Activated CD8-positive, alpha-beta memory T cell treated with anti-CD3 and anti-CD28 coated beads for 4 hours (primary cell): ENCODE results near the gene MORC2.

ENCODE experiments used
- DNase-seq, 2 donors: peaks; one replicate each; pipeline ENCODE4 v3.0.0-alpha.2; 2020; ENCODE audit warnings: low read depth in 2 of 2

Gene MORC2

DNA sequence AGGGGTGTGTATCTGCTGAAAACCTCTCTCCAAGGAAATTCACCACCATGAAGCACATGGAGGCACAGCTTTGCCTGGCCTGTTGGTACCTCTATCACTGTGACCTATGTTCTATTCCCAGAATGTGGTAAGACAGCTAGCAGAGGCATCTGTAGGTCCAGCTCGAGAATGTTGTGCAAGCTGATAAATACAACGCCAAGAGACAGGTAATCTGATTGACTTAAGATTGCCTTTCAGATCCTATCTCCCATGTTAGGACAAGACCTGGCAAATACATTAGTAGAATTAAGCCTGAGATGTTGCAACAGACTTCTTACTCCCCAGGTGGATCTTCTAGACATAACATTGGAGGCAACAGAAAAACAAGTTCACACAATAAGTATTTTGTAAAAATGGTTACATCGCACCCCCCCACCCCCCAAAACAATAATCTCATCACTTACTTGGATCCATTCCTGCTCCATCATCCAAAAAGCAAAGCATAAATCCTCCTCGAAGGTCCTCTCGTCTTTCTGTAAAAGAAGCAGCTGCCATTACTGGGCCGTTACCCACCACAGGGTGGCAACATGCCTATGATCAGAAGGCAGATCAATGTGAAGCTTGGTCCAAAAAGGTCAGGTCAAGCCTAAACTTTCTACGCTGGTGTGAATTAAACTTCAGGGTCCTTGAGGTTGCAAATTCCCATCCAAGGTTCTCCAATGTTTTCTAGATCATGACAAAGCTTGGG is 18.5 kb downstream of the MORC2 start:
- no peak for DNase-seq

DNA sequence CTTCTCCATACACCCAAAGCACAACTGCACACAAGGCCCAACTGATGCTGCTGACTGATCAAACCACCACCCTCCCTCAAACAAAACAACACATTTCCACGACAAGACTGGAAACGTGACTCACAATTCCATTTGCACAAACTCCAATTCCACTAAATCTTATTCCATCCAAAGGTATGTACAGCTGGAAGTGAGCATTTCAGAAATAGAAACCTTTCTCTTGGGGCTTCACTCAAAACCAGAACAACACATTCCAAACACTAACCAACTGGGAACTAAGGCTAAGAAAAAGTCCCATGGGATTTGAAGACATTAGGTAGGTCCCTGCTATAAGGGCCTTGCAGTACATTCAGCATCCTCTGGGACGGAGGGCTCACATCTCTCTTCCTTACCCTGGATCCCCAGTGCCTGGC is 19.6 kb downstream of the MORC2 start:
- no peak for DNase-seq

DNA sequence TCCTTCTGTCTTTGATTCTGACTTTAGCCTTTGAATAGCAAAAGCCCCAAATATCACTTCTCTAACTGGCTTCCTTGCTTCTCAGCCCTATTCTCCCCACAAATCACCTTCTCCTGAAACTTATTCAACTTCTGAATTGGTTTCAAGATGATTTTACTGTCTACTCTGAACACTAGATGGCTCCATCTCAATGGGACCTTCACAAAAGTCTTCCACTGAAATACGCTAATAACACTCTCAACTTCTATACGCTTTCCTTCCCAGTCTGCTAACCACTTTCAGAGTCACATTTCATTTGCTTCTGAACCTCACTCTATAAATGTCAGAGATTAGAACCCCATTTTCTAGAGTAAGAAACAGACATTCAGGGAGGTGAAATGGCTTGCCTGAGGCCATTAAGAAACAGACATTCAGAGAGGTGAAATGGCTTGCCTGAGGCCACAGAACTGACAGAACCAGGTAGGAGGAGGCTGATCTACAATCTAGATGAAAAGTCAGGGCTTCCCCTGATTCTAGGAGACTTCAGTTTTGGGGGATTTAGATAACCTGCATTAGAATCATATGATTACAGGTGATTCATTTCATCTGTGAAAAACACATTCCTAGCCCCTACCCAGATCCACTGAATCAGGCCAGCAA is 20.6 kb downstream of the MORC2 start:
- DNase-seq, result no peak

DNA sequence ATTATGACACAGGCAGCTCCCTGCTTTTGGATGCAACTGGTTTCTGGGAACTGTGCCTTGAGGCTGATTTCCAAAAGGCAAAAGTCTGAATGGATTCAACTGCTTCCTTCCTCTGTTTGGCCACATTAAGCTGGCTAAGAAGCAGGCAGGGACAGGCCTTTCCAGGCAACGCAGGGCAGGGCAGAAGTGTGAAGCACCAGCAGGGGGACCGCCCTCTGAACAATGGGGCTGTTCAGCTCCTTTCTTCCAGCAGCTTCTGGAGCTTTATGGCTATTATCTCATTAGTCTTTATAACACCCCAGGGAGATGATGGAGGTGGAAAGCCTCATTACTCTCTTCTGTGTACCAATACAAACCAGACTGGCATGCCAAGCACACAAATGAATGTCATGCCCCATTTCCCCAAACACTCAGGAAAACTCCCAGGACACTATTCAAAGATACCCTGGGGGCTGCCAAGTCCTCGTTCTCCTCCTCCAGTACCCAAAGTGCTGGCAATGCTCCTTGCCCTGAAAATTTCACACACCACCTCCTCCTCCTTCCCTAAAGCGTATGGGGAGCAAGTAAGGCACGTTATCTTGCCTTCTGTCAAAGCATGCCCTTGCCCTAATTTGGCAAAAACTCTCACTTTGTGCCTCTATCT is 21.3 kb downstream of the MORC2 start:
- DNase-seq, result no peak

DNA sequence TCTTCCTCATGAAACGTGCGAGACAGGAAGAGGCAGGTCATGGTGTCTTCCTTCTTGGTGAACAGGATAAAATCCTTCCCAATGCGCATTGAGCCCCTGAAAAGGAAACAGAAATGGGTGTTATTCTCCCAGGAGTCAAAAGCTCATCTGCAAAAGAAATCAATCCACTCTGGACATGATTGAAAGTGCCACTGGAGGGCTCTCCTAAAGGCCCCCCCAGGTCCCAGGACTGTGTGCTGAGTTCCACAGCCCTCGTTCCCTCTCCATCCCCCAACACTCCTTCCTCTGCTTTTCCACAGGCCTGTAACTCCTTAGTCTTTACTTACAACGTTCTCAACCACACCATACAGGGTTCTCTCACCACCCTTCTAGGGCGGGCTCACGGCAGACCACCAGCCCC is 22.2 kb downstream of the MORC2 start:
- DNase-seq, result no peak

DNA sequence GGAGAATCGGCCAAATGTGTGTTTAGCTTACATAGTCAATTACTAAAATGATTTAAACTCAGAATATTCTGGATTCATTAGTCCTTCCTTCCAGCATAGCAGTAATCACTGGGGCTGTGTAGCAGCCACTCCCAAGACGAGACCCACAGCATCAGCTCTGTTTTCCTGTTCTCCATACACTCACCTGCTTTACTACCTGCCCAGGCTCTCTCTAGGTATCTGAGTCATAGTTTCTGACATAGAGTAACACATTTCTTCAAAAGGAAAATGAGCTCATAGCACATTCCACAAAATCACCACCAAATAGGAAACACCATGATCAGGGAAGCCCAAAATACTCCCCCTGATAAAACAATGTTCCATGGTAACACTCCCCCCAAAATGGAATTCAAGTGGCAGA is 22.9 kb downstream of the MORC2 start:
- no peak for DNase-seq

DNA sequence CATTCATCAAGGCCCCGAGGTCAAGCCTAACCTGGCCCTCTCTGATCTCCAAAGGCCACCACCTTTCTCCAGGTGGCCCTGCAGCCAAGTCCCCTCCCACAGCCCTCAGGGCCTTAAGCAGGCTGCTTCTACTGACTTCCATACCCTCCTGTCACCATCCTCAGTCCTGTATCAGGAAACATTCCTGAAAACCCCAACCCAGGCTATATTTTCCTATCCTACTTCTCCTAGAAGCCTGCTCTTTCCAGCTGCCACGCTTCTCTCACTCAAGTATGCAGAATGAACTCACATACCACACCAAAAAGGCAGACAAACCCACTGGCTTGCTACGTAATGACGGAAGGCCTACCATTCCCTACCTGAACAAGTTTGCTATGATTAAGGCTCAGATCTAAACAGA is 23.6 kb downstream of the MORC2 start:
- no peak for DNase-seq

DNA sequence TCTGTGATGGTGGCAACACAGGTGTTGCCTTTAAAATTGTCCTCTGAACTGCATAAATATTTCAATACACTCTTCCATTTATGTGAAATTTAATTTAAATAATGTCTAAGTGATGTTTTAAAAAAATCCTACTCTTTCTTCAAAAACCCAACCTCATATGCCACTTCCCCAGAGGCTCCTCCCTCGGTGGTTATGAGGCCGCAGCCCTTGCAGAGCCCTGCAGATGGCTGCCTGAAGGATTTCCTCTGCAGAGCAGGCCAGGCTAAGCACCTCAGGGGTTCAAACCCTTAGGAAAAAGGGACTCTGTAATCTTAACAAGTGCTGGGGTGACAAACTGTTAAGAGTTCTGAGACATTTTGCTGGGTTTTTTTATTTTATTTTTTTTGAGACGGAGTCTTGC is 25.2 kb downstream of the MORC2 start:
- no peak for DNase-seq

DNA sequence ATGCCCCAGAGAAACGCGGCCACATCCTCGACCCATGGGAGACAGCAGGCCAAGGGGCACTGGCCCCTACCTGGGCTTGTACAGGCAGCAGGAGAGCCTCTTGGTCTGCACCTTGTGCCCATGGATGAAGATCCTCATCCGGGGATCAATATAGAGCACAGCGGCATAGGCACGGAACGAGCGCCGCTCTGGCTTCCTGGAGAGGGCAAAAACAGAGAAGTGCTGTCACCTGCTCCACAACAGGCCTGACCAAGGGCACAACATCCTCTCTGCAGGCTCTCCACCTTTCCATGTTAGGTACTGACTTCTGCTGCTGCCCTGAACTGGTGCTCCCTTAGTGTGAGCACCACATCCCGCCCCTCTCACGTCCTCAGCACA is 27.2 kb downstream of the MORC2 start:
- no peak for DNase-seq

DNA sequence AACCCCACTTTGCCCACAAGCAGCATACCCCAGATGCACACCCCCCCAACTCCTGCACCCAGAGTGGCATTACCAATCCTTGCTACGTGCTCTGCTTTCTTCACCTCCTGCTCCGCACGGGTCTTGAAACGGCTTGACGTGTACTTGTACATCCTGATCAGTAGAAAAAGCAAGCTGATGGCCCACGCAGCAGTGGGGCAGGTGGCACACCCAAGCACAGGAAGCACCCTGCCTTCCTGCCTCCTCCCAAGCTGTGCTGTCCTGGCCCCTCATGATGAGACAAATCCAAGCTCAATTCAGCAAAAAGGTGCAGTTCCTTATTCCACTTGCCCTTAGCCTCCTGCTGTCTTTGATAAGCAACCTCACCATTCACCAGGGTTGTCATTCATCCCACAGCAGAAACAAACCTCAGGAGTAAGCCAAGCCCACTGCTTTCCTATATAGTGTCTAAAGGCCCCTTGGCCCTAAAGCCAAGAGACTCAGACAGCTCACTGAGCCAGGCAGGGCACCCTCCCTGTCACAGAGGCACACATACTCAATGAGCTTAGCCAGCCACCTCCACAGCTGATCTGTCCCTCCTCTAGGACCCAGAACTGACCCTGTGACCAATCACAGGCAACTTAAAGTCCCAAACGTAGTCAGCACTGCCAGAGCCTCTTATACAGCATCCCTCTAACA is 27.8 kb downstream of the MORC2 start:
- DNase-seq, result no peak

DNA sequence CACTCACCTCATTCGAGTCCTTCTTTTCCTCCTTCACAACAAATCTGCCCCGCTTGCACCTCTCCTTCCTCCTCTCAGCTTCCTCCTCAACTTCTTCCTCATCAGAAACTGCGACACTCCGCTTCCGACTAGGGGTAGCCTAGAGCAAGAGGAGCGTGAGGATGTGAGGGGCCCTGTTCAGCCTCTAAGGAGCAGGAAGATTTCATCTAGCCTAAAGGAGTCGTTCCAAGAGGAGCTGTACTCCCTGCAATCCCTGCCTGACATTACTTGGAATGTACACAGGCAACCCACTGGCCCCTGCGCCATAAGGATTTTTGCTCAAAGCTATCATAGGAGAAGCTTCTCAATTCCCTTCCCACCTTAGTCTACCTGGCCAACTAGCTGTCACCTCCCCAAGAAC is 34.5 kb downstream of the MORC2 start:
- no peak for DNase-seq

DNA sequence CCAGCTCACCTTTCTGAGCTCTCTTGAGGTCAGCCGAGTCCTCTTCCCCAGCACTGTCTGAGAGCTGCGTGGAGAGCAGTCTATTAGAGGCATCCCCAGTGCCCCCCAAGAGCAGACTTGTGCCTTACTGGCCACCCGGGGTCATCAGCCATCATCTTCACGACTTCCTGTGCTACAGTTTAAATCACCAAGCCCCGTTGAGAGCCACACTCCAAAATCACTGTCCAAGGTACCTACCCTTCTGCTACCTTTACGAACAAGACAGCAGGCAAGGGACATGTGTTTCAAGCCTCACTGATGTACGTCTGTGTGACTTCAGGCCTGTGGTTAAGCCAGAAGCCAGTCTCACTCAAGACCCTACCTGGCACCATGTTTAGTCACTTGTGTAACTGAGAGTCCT is 35.1 kb downstream of the MORC2 start:
- DNase-seq, result no peak

DNA sequence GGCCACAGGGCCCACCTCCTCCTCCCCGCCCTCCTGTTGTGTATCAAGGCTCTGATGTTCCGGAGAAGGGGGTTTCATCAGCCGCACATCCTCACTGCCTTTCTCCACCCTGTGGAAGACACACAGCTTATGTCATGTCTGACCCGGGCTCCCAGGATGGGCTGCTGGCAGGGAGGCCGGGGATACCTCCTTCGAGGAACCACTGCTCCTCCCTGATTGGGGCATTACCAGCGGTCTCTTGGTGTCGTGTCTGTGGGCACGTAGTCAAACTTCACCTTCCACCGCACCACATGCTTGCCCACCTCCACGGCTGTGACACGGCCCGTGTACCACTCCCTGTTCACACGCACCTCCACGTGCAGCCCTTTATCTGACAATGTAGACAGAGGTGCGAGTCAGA is 35.9 kb downstream of the MORC2 start:
- no peak for DNase-seq

DNA sequence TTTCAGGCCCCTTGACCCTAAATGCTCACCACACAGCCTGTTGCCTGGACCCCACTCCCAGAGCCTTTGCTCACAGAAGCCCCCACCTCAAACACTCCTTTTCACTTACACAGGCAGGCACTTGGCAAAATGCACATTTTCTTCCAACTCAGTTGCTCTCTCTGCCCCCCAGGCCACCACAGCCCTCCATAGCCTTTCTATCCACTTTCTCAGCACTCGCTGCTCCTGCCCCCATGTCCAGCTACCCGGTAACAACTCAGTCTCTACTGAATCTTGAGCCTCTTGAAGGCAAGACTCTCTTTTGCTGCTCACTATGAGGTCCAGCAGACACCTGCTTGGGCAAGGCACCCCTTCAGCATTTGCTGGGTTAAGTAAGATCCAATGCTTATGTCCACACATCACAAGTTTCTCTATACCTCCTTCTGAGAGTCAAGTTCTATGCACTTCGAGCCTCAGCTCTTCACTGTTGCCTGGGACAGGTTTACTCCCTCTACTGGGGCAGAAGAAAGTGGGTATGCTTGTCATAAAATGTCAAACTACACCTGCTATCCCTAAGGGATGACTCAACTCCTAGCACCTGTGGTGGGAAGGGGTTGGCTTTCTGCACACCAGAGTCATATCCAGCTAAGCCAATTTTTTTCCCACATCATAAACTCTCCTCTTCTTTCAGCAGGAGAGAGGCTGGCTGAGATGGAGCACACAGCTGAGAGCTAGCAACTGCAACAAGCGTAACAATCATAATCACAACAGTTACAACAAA is 36.9 kb downstream of the MORC2 start:
- no peak for DNase-seq

DNA sequence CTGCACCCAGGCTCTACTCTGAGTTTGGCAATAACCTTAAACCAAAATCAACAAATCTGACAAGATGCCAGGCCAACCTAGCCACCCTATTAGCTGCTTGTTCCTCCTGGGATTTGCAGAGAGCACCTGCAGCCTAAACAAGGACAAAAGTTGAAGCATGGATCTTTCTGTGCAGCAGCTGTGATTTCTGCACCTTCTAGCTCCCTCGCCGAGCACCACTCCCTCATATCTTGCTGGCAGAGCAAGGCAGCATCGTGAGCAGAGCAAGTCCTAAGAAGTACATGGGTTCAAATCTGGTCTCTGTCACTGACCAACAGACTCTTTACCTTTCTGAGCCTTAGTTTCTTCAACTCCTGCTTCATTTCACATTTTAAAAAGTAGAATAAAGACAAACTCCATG is 38.3 kb downstream of the MORC2 start:
- no peak for DNase-seq

DNA sequence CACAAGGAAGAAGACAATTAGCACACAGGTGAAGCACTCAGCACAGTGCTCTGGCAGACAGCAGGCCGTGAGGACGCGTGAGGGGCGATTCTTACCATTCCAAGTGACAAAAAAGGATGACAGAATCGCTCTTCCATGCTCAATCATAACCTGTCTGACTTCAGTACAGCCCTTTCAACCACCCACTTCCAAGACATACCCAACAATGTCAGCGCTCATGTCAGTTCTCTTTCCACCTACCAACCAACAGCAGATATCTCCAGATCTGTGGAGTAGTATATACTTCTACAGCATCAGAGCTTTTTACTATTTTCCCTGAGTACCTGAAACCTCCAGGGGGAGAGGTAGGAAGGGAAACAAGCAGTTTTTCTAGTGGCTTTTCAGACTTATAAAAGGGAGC is 40.2 kb downstream of the MORC2 start:
- no peak for DNase-seq

DNA sequence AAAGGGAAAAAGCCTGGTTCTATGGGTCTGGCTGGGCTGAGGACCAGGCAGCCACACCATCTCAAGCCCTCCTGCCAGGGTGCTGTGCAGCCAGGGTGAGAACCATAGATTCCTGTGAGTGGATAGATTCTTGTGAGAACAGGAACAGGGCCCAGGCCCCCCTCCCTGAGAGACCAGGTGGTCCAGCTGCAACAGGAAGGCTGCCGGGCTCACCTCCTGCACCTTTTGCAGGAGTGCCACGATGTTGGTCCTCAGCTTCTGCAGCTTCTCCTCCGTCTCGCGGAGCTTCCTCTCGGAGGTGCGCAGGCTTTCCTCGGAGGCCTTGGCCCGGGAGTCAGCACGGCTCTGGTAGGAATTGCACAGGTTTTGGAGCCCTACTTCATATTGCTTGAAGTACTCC is 40.8 kb downstream of the MORC2 start:
- no peak for DNase-seq

DNA sequence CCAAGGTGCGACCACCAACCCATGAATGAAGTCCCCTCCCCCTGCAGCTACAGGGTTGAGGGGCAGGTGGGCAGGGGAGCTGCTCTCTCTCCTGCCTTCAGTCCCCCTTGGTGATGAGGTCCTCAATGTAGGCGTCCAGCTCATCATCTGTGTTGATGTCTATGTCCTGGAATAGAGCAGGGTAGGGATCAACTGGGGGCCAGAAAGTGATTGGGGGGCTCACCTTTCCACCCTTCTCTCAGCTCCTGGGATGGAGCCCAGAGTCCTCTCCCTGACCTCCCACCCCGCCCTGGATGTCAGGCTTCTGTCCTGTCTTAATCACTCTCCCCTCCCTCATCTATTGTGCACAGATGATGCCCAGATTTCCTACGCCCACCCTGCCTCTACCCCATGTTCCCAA is 41.9 kb downstream of the MORC2 start:
- DNase-seq, result no peak

DNA sequence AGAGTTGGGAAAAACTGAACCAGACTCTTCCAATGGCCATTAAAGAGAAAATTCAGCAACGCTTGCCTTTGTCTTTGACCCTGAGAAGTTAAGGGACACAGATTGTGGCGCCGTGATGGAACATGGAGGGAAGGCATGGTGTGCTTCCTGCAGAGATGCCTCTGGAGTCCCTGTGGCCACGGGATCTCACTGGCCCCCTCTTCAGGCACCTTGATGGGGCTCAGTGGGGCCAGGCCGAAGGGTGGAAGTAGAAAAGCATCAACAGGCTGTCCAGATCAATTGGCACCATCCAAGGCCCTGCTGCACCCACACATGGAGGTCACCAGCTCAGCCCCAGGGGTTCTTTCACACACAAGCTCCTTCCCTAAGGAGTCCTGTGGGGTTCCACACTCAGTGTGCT is 42.9 kb downstream of the MORC2 start:
- no peak for DNase-seq

DNA sequence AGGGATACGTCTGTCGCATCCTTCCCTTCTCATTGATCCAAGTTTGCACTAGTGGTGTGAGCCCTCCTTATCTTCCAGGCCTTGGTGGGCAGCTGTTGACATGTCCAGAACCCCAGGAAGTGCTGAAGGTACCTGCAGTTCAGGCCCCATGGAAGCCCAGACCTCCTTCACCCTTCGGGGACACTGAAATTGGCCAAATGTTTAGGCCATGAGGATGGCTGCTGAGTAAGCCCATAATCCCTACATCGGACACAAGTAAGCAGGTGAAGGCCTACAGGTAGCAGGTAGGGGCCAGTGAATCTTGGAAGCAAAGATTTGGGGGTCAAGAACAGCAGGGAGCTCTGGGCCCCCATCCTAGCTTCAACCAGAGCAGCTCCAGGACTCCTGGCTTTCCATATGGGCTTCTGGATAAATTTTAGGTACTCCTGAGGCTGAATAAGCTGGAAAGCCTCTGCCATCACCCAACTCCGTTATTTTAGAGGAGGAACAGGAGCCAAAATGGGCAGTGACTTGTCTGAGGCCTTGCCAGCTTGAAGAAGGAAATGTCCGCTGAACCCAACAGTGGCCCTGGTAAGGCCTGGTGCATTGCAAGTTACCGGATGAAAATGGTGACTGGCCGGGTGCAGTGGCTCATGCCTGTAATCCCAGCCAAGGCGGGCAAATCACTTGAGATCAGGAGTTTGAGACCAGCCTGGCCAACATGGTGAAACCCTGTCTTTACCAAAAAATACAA is 45.2 kb downstream of the MORC2 start:
- no peak for DNase-seq

DNA sequence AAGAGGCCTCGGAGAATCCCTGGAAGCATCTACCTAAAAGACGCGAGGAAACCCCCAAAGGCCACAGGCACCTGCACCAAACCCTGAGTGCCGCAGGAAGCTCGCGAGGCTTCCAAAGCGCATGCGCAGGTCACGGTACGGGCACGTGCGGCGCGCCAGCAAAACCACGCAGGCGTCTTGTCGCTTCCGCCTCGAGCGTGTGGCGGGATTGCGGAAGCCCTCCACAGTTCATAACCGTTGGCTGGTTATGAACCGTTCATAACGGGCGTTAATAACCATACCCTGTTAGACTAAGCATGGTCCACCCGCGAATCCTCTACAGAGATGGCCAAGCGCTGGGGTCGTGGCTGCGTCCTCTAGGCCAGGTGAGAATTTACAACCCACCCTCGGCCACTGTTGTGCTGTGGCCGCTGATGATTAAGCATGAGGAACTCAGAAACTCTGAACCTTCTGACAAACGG is 46.4 kb downstream of the MORC2 start:
- DNase-seq, result peak; percentile 64 to 79
